ENCODE results near the gene CBFA2T3.

CBFA2T3 gene

GRCh38 chr16:88995194-88995593 lies 18.2 kb upstream of the CBFA2T3 start:
- no peak for DNase-seq

GRCh38 chr16:88994695-88995094 lies 17.7 kb upstream of the CBFA2T3 start:
- no peak for DNase-seq

- DNase-seq = no peak
These were observed 17.1 kb upstream of the CBFA2T3 start for GRCh38 chr16:88993946-88994600.

- no peak for DNase-seq
These were observed 16.3 kb upstream of the CBFA2T3 start for GRCh38 chr16:88993166-88993761.

- DNase-seq = no peak
These were observed 15.6 kb upstream of the CBFA2T3 start for GRCh38 chr16:88992351-88993165.

- DNase-seq = no peak
These were observed 14.9 kb upstream of the CBFA2T3 start for GRCh38 chr16:88991813-88992350.

GRCh38 chr16:88989852-88990547 lies 13.0 kb upstream of the CBFA2T3 start:
- no peak for DNase-seq

GRCh38 chr16:88988980-88989811 lies 12.2 kb upstream of the CBFA2T3 start:
- DNase-seq = no peak

GRCh38 chr16:88985521-88985920 lies 8.5 kb upstream of the CBFA2T3 start:
- DNase-seq = no peak

- no peak for DNase-seq
These were observed 7.0 kb upstream of the CBFA2T3 start for GRCh38 chr16:88983771-88984687.

- no peak for DNase-seq
These were observed 6.2 kb upstream of the CBFA2T3 start for GRCh38 chr16:88983165-88983564.

- DNase-seq = no peak
These were observed 5.5 kb upstream of the CBFA2T3 start for GRCh38 chr16:88982286-88983084.

GRCh38 chr16:88979353-88980015 lies 2.5 kb upstream of the CBFA2T3 start:
- DNase-seq = no peak

GRCh38 chr16:88978608-88979346 lies 1.8 kb upstream of the CBFA2T3 start:
- DNase-seq = no peak

GRCh38 chr16:88977812-88978607 lies 1.0 kb upstream of the CBFA2T3 start:
- DNase-seq = no peak

- DNase-seq = no peak
These were observed 515 bp downstream of the CBFA2T3 start for GRCh38 chr16:88976366-88977017.

GRCh38 chr16:88975511-88976061 lies 1.4 kb downstream of the CBFA2T3 start:
- DNase-seq = no peak
